Epithelial cell of prostate (primary cell): ENCODE data around the gene KIF27.
"Not testable (repeated sequence)": the region's sequence is repeated elsewhere in the genome, so short reads cannot be mapped to it uniquely, and the experiment has no call there.

Experiments used
- DNase-seq: peaks from one replicate; pipeline ENCODE4 v3.0.0-alpha.2; 2011; ENCODE audit warnings: low read depth, low spot score
- H3K27ac ChIP-seq: fragments of 450-650 bp; 2 replicates; pipeline ENCODE4 v1.5.1; 2017; ENCODE audit warnings: mild to moderate bottlenecking

Gene KIF27

DNA sequence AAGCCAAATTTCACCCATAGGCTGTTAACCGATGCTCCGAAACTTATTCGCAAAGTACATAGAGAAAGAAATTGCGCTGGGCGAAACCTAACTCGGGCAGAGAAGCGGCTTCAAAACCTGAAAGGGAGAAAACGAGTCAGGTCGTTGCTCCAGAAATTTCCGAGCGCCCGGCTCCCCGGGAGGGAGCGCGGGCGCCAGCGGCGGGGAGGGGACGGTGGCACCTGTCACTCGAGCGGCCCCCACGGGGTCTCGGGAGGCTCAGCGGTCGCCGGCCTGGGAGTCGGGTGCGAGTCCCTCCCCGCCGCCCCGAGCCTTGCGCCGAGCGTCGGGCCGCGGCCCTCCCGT, 104.2 kb downstream of the KIF27 start:
- not testable (repeated sequence) for DNase-seq, H3K27ac ChIP-seq

- H3K27ac ChIP-seq, DNase-seq: not testable (repeated sequence)
Observed at GRCh38 chr9:83815120-83815519, 106.1 kb downstream of the KIF27 start.

DNA sequence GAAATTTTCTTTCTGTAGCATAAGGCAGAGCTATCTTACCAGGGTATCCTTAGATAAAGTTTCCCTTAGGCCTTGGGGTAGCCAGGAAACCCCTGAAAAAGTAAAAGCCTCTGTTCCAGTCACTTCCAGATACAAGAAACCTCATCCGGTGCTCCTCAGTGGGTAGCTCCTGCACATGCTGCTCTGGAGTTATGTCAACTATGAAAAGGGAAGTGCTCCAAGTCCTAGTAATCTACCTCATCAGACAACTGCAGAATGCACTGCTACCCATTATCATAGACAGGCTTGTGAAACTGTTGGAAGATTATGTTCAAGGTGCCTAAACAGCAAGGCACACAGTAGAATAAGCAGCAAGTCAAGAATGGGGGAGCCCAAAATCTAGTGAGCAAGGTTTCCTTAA, 112.0 kb downstream of the KIF27 start:
- H3K27ac ChIP-seq, DNase-seq: not testable (repeated sequence)

DNA sequence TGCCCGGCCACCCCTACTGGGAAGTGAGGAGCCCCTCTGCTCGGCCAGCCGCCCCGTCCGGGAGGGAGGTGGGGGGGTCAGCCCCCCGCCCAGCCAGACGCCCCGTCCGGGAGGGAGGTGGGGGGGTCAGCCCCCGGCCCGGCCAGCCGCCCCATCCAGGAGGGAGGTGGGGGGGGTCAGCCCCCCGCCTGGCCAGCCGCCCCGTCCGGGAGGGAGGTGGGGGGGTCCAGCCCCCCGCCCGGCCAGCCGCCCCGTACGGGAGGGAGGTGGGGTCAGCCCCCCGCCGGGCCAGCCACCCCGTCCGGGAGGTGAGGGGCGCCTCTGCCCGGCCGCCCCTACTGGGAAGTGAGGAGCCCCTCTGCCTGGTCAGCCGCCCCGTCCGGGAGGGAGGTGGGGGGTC, 116.8 kb downstream of the KIF27 start:
- not testable (repeated sequence) for H3K27ac ChIP-seq, DNase-seq

DNA sequence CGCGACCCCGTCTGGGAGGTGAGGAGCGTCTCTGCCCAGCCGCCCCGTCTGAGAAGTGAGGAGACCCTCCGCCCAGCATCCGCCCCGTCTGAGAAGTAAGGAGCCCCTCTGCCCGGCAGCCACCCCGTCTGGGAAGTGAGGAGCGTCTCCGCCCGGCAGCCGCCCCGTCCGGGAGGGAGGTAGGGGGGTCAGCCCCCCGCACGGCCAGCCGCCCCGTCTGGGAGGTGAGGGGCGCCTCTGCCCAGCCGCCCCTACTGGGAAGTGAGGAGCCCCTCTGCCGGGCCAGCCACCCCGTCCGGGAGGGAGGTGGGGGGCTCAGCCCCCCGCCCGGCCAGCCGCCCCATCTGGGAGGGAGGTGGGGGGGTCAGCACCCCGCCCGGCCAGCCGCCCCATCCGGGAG, 117.3 kb downstream of the KIF27 start:
- H3K27ac ChIP-seq, DNase-seq: not testable (repeated sequence)

DNA sequence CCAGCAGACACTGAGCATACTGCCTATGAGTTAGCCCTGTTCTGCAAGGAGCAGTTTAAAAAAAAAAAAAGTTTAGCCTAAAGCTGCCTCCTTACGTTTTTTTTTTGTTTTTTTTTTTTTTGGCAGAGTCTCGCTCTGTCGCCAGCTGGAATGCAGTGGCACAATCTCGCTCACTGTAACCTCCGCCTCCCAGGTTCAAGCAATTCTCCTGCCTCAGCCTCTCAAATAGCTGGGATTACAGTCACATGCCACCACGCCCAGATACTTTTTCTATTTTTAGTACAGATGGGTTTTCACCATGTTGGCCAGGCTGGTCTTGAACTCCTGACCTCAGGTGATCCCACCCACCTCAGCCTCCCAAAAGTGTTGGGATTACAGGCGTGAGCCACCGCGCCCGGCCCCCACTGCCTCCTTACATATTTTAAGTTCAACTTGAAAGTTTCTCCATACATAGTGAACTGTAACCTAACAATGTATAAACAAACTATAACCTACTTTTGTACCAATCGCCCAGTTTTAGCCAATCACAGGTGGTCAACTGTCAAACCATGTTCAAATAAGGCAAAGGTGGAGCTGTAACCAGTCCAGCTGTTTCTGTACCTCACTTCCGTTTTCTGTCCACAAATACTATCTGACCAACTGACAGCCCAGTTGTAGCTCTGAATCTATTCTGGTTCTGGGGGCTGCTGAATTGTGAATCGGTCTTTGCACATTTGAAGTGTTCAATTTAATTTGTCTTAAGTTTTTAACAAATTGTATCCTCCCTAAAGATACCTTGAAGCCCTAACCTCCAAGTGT, 120.8 kb downstream of the KIF27 start:
- H3K27ac ChIP-seq: no peak overlapping the region
- no peak for DNase-seq

- no peak overlapping the region for H3K27ac ChIP-seq
- DNase-seq: no peak
Observed at GRCh38 chr9:83794051-83794450, 127.2 kb downstream of the KIF27 start.

DNA sequence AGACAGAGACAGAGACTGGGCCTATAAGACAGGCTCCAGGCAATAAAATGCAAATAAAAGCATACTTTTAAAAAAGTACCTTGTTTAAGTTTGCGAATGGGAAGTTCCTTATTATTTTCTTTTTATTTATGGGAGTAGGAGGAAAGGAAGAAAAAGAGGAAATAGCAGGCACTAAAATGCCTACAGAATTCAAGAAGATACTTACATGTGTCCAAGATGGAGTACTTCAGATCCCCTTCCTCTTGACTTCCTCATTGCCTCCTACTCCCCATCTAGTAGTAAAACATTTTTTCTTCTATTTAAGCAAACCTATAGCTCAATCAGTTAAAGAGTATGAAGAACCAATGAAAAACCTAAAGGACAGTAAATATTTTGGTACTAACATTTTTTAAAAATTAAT, 128.5 kb downstream of the KIF27 start:
- no peak for DNase-seq
- H3K27ac ChIP-seq: no peak overlapping the region
